HL-60 (cell line): ENCODE measurements around the gene ST8SIA2.

Experiments used
- DNase-seq, 2 experiments: peaks; one replicate each; pipeline ENCODE4 v3.0.0-alpha.2; 2010 to 2020; ENCODE audit warnings: low read depth in 1 of 2, low spot score in 1 of 2
- H3K27ac ChIP-seq: fragments of 250-450 bp; sonication (Bioruptor Pico); replicated peaks from 2 replicates; pipeline ENCODE4 v1.5.1; 2020; ENCODE audit warnings: mild to moderate bottlenecking, moderate library complexity
- H3K27me3 ChIP-seq: fragments of 250-450 bp; sonication (Bioruptor Pico); 2 replicates; pipeline ENCODE4 v1.5.1; 2021; ENCODE audit warnings: mild to moderate bottlenecking, moderate library complexity; ENCODE audit not compliant: insufficient read depth, poor library complexity, severe bottlenecking
- H3K4me3 ChIP-seq: replicated peaks from 2 replicates; pipeline ENCODE4 v1.5.1; 2011; ENCODE audit warnings: mild to moderate bottlenecking, control low read depth, low read length; ENCODE audit not compliant: insufficient read depth
- GABPA ChIP-seq: IDR thresholded peaks from 2 replicates; pipeline ENCODE4 v1.6.1; 2012; ENCODE audit warnings: low read depth
- POLR2AphosphoS5 ChIP-seq: IDR thresholded peaks from 2 replicates; pipeline ENCODE4 v1.6.1; 2012; ENCODE audit warnings: low read depth
- SPI1 ChIP-seq: IDR thresholded peaks from 2 replicates; pipeline ENCODE4 v1.6.1; 2012; ENCODE audit warnings: low read depth, mild to moderate bottlenecking, borderline replicate concordance
- TF ChIP-seq, protein P1 (sequence below): IDR thresholded peaks from one replicate; pipeline ENCODE4 v1.5.1; 2011; ENCODE audit warnings: low read length, control low read depth, inconsistent platforms; ENCODE audit not compliant: insufficient read depth
- TF ChIP-seq, protein P2 (sequence below): IDR thresholded peaks from 2 replicates; pipeline ENCODE4 v1.6.1; 2012; ENCODE audit warnings: low read depth; ENCODE audit not compliant: insufficient replicate concordance

ST8SIA2 gene

DNA sequence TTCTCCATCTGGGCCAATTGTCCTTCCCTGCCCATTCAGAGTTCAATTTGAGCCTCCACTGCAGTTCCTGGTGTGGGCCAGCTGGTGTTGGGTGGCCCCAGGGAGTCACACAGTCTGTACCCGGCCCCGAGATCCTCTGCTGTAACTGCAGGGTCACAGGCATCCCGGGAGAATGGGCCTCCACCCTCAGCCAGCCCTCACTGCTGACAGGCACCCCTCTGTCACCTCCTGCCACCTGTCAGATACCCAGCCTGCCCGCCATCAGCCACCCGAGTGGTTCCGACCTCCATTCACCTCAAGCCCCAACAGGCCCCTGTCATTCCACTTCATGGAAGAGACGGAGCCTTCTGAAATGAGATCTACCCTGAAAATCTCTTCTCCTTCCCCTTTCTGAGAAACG lies 73.2 kb downstream of the ST8SIA2 start:
- no peak for TF ChIP-seq POLR2AphosphoS5
- TF ChIP-seq, protein P1, sequence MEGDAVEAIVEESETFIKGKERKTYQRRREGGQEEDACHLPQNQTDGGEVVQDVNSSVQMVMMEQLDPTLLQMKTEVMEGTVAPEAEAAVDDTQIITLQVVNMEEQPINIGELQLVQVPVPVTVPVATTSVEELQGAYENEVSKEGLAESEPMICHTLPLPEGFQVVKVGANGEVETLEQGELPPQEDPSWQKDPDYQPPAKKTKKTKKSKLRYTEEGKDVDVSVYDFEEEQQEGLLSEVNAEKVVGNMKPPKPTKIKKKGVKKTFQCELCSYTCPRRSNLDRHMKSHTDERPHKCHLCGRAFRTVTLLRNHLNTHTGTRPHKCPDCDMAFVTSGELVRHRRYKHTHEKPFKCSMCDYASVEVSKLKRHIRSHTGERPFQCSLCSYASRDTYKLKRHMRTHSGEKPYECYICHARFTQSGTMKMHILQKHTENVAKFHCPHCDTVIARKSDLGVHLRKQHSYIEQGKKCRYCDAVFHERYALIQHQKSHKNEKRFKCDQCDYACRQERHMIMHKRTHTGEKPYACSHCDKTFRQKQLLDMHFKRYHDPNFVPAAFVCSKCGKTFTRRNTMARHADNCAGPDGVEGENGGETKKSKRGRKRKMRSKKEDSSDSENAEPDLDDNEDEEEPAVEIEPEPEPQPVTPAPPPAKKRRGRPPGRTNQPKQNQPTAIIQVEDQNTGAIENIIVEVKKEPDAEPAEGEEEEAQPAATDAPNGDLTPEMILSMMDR = no peak
- TF ChIP-seq SPI1 = no peak
- TF ChIP-seq, protein P2, sequence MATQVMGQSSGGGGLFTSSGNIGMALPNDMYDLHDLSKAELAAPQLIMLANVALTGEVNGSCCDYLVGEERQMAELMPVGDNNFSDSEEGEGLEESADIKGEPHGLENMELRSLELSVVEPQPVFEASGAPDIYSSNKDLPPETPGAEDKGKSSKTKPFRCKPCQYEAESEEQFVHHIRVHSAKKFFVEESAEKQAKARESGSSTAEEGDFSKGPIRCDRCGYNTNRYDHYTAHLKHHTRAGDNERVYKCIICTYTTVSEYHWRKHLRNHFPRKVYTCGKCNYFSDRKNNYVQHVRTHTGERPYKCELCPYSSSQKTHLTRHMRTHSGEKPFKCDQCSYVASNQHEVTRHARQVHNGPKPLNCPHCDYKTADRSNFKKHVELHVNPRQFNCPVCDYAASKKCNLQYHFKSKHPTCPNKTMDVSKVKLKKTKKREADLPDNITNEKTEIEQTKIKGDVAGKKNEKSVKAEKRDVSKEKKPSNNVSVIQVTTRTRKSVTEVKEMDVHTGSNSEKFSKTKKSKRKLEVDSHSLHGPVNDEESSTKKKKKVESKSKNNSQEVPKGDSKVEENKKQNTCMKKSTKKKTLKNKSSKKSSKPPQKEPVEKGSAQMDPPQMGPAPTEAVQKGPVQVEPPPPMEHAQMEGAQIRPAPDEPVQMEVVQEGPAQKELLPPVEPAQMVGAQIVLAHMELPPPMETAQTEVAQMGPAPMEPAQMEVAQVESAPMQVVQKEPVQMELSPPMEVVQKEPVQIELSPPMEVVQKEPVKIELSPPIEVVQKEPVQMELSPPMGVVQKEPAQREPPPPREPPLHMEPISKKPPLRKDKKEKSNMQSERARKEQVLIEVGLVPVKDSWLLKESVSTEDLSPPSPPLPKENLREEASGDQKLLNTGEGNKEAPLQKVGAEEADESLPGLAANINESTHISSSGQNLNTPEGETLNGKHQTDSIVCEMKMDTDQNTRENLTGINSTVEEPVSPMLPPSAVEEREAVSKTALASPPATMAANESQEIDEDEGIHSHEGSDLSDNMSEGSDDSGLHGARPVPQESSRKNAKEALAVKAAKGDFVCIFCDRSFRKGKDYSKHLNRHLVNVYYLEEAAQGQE = no peak

DNA sequence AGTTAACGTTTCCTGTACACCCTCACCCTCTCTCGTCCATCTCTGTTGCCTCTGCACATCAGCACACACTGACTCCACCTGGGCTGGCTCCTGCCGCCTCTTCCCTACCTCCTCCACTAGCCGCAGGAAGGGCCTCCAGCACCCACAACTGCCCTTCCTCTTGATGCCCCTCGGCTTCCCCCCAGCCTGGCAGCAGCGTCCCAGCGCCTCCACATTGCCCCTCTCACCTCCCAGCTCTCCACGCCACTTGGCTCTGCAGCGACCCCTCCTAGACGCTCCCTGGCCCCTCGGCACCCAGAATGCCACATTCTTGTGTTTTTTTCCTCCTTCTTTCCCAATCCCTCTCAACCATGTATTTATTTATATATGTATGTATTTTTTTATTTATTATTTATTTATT lies 73.6 kb downstream of the ST8SIA2 start:
- no peaks in the 10 kb centered on the region for H3K27me3 ChIP-seq
- H3K4me3 ChIP-seq = no peak overlapping the region
- no peak for DNase-seq
- no peak overlapping the region for H3K27ac ChIP-seq
- TF ChIP-seq POLR2AphosphoS5 = no peak
- TF ChIP-seq, protein P2 = no peak
- TF ChIP-seq GABPA = no peak
- TF ChIP-seq, protein P1 = no peak
- TF ChIP-seq SPI1 = no peak

More for the DNA sequence above, 73.2 kb downstream of the ST8SIA2 start:
- H3K27ac ChIP-seq = no peak overlapping the region
- no peaks in the 10 kb centered on the region for H3K27me3 ChIP-seq
- DNase-seq = no peak
- no peak overlapping the region for H3K4me3 ChIP-seq

DNA sequence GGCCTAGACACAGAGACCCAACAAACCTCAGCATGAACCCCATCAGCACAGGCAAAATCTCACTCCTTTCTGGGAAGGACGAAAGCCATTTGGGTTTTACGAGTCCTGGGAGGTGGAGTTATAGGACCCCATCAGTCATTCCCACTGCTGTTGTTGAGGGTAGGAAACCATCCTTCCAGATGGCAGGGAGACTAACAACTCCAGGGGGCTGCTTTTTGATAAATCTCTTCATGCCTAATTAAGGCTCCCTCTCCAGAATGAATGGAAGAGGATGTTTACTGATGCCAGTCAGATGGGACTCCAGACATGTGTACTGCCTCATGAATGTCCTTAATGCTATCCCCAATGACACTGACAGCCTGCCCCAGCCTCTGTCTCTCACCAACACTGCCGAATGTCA lies 75.3 kb downstream of the ST8SIA2 start:
- Histone ChIP-seq H3K4me3 (no peak overlapping the region), H3K27me3 (no peaks in the 10 kb centered on the region), H3K27ac (no peak overlapping the region)
- DNase-seq = no peak
- no peak for TF ChIP-seq GABPA
- TF ChIP-seq, protein P1 = no peak
- TF ChIP-seq, protein P2 = no peak
- TF ChIP-seq POLR2AphosphoS5 = no peak
- TF ChIP-seq SPI1 = no peak
